DOHH2 (cell line): ENCODE results near the gene SLC45A3.

ENCODE experiments used
- CTCF ChIP-seq: fragments of 200-600 bp; sonication (generic); IDR thresholded peaks from one replicate; pipeline ENCODE4 v1.5.1; 2014; ENCODE audit warnings: antibody characterized with exemption, mild to moderate bottlenecking, low read depth, low read length; ENCODE audit not compliant: poor library complexity, severe bottlenecking
- EZH2phosphoT487 ChIP-seq: fragments of 200-600 bp; sonication (generic); IDR thresholded peaks from 2 replicates; pipeline ENCODE4 v1.6.1; 2017; ENCODE audit warnings: borderline replicate concordance, mild to moderate bottlenecking, antibody characterized with exemption, low read length, moderate library complexity, mixed read lengths

GRCh38 chr1:205676002-205676401 is 4.3 kb downstream of the SLC45A3 start:
- no peak for TF ChIP-seq CTCF
- no peak for TF ChIP-seq EZH2phosphoT487
